ENCODE results near the gene DNAJB8.

DNAJB8 gene

DNA sequence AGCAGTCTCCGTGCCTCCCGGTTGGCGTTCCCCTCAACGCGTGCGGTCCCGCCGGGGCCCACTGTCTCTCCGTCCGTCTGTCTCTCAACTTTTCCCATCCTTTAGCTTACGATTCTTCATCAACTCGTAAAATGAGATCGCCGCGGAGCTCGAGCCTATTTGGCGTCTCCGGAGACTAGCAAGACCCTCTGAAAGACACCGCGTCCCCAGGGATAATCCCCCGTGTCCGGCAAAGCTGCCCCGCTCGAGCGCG, 22.9 kb upstream of the DNAJB8 start:
- Histone ChIP-seq H3K4me3 (ENCODE audit: low read depth in 1 of 2, low read length in 2 of 2) (peak overlapping the region; percentile 54 to 58), H3K9ac (ENCODE audit: low read depth in 1 of 2, low read length in 2 of 2) (no peak overlapping the region), H3K4me1 (ENCODE audit: control insufficient read depth in 1 of 2, insufficient read depth in 2 of 2, low read length in 2 of 2) (peaks cover 17 to 30% of the 10 kb centered on the region in 2 donors), H3K9me3 (ENCODE audit: control insufficient read depth in 1 of 2, low read length in 2 of 2) (no peaks in the 10 kb centered on the region), H3K27me3 (ENCODE audit: control insufficient read depth in 1 of 2, insufficient read depth in 2 of 2, low read length in 2 of 2) (peaks cover 94 to 97% of the 10 kb centered on the region in 2 donors), H3K27ac (ENCODE audit: low read depth, low read length) (no peak overlapping the region), H3K36me3 (ENCODE audit: control insufficient read depth in 1 of 2, insufficient read depth in 2 of 2, low read length in 2 of 2) (no peaks in the 10 kb centered on the region)

DNA sequence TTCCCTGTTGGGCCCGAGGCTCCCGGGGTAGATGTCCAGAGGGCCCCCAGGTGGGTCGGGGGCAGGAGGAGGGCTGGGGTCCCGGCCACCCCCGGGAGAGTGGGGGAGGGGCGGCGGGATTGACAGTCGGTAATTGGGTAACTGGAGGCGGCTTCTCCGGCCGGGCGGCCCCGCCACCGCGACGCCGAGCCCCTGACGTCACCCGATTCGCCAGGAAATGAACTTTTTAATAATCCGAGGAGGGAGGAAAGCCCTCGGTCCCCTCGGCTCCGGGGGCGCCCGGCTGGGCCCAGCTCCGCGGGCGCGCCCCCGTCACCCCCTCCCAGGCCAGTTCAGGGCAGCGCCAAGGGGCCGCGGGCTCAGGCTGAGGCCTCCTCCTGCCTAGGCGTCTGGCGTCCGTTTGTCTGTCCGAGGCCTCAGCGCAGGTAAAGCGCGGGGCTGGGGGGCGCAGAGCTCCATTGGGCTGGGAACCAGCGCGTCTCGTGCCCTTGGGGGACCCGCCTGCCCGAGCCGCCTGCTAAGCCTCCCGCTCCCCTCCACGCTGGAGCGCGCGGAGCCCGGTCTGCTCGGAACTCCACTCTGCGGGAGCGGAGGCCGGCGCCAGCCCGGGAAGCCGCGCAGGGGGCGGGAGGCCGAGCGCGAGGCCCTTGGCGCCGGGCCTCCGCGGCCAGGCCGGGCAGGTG, 22.4 kb upstream of the DNAJB8 start:
- H3K9ac ChIP-seq (ENCODE audit: low read depth in 1 of 2, low read length in 2 of 2): no peak overlapping the region
- peaks cover 93 to 97% of the 10 kb centered on the region in 2 donors for H3K27me3 ChIP-seq (ENCODE audit: control insufficient read depth in 1 of 2, insufficient read depth in 2 of 2, low read length in 2 of 2)
- H3K4me1 ChIP-seq (ENCODE audit: control insufficient read depth in 1 of 2, insufficient read depth in 2 of 2, low read length in 2 of 2): peaks cover 17 to 30% of the 10 kb centered on the region in 2 donors
- H3K27ac ChIP-seq (ENCODE audit: low read depth, low read length): peak overlapping the region; percentile 50
- no peaks in the 10 kb centered on the region for H3K36me3 ChIP-seq (ENCODE audit: control insufficient read depth in 1 of 2, insufficient read depth in 2 of 2, low read length in 2 of 2)
- no peaks in the 10 kb centered on the region for H3K9me3 ChIP-seq (ENCODE audit: control insufficient read depth in 1 of 2, low read length in 2 of 2)
- peak overlapping the region; percentile 54 to 58 for H3K4me3 ChIP-seq (ENCODE audit: low read depth in 1 of 2, low read length in 2 of 2)

DNA sequence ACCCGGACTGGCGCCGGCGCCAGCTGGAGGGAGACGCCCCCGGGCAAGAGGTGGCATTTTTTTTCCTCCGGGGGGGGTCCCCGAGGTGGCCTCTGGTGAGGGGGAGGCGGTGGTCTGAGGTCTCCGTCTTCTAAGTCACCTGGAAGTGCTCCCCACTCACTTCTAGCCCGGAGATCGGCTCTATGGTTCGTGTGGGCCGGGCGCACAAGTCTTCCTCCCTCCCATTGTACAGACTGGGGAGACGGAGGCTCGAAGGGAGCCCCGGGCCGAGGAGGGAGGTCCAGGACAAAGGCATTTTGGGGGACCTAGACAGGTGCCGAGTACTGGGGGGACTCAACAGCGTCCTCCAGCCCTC, 21.9 kb upstream of the DNAJB8 start:
- Histone ChIP-seq H3K36me3 (ENCODE audit: control insufficient read depth in 1 of 2, insufficient read depth in 2 of 2, low read length in 2 of 2) (no peaks in the 10 kb centered on the region), H3K27me3 (ENCODE audit: control insufficient read depth in 1 of 2, insufficient read depth in 2 of 2, low read length in 2 of 2) (peaks cover 93 to 97% of the 10 kb centered on the region in 2 donors), H3K27ac (ENCODE audit: low read depth, low read length) (peak overlapping the region; percentile 32), H3K9me3 (ENCODE audit: control insufficient read depth in 1 of 2, low read length in 2 of 2) (no peaks in the 10 kb centered on the region), H3K4me3 (ENCODE audit: low read depth in 1 of 2, low read length in 2 of 2) (peak overlapping the region; percentile 15 to 58), H3K4me1 (ENCODE audit: control insufficient read depth in 1 of 2, insufficient read depth in 2 of 2, low read length in 2 of 2) (peaks cover 17 to 30% of the 10 kb centered on the region in 2 donors), H3K9ac (ENCODE audit: low read depth in 1 of 2, low read length in 2 of 2) (no peak overlapping the region)

DNA sequence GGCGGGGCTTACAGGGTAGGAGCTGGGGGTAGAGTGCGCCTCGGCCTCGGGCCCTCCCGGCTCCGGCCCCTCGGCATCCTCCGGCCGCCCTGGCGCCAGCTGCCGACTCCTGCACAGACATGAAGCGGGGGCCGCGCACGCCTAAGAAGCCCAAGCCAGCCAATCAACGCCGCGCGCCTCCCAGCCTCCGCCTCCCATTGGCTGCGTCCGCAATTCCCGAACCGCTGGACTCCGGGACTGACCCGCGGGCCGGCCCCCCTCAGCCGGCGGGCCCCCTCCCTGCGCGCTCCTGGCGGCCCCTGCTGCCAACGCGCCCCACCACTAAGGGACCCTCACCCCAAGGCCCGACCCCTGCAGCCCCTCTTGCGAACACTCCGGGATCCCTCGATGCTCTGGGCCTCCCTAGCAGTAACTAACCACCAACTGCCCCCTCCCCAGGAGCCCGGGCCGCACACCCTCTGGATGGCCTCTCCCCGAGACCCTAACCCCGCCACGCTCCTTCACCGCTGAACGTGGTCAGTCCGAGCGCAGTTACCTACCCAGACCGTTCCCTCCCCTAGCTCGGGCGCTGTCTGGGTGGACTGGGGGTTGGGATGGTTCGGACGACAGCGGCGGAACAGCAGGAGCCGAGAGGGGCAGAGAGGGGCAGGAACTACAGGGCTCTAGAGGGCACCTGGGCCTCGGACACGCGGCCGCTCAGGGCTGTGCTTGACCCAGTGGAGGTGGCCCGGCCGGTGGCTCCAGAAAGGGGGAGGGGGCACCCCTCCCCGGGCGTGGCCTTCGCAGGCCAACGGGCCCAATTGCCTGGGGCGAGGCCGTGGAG, 21.3 kb upstream of the DNAJB8 start:
- no peak overlapping the region for H3K9ac ChIP-seq (ENCODE audit: low read depth in 1 of 2, low read length in 2 of 2)
- H3K27me3 ChIP-seq (ENCODE audit: control insufficient read depth in 1 of 2, insufficient read depth in 2 of 2, low read length in 2 of 2): peaks cover 92 to 97% of the 10 kb centered on the region in 2 donors
- peak overlapping the region; percentile 67 for H3K27ac ChIP-seq (ENCODE audit: low read depth, low read length)
- H3K4me3 ChIP-seq (ENCODE audit: low read depth in 1 of 2, low read length in 2 of 2): peak overlapping the region; percentile 58 to 62
- H3K4me1 ChIP-seq (ENCODE audit: control insufficient read depth in 1 of 2, insufficient read depth in 2 of 2, low read length in 2 of 2): peaks cover 17 to 30% of the 10 kb centered on the region in 2 donors
- no peaks in the 10 kb centered on the region for H3K36me3 ChIP-seq (ENCODE audit: control insufficient read depth in 1 of 2, insufficient read depth in 2 of 2, low read length in 2 of 2)
- H3K9me3 ChIP-seq (ENCODE audit: control insufficient read depth in 1 of 2, low read length in 2 of 2): no peaks in the 10 kb centered on the region

DNA sequence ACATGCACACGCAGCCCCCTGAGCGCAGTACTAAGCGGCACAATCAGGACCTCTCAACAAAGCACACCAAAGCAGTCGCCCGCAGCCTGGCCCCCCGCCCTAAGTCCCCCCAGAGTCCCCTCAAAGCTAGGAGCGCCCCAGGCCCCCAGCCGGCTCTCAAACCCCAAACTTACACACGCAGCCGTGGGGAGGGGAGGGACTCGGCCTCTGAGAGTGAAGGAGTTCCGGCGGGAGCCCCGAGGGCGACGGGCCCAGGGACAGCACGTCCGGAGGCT, 20.8 kb upstream of the DNAJB8 start:
- Histone ChIP-seq H3K27me3 (ENCODE audit: control insufficient read depth in 1 of 2, insufficient read depth in 2 of 2, low read length in 2 of 2) (peaks cover 92 to 98% of the 10 kb centered on the region in 2 donors), H3K4me3 (ENCODE audit: low read depth in 1 of 2, low read length in 2 of 2) (peak overlapping the region; percentile 58 to 62), H3K27ac (ENCODE audit: low read depth, low read length) (no peak overlapping the region), H3K36me3 (ENCODE audit: control insufficient read depth in 1 of 2, insufficient read depth in 2 of 2, low read length in 2 of 2) (no peaks in the 10 kb centered on the region), H3K9ac (ENCODE audit: low read depth in 1 of 2, low read length in 2 of 2) (no peak overlapping the region), H3K4me1 (ENCODE audit: control insufficient read depth in 1 of 2, insufficient read depth in 2 of 2, low read length in 2 of 2) (peaks cover 17 to 30% of the 10 kb centered on the region in 2 donors), H3K9me3 (ENCODE audit: control insufficient read depth in 1 of 2, low read length in 2 of 2) (no peaks in the 10 kb centered on the region)

DNA sequence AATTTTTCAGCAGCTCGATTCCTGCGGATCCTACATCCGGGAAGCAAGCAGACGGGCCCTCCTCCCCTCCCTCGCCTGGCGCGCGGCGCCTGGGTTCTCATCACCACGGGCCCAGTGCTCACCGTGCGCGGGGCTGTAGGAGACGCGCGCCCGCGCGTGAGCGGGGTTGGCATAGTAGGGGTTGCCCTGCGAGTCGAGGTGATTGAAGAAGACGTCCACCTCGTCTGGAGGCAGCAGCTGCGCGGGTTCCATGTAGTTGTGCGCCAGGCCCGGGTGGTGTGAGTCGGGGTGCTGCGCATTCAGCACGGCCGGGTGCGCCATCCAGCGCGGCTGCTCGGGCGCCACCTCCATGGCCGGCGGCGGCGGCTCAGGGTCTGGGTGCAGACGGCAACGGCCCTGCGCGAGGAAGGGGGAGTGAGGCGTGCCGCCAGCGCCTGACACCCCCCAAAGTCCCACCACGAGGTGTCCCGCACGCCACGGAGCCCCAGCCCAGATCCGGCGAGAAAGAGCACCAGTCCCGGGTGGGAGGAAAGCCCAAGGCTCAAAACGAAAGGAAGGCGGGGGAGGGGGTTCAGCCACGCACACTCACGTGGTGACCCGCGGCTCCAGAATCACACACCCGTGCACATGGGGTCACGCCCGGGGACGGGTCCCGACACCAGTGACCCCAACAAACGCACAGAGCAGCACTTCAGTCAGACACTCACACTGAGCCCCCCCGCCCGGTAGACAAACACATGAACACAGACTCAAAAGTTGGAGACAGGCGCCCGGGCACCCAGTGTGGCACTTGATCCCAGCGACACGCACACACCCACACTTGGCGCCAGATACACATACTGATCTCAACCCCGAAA, 20.2 kb upstream of the DNAJB8 start:
- Histone ChIP-seq H3K9me3 (ENCODE audit: control insufficient read depth in 1 of 2, low read length in 2 of 2) (no peaks in the 10 kb centered on the region), H3K36me3 (ENCODE audit: control insufficient read depth in 1 of 2, insufficient read depth in 2 of 2, low read length in 2 of 2) (no peaks in the 10 kb centered on the region), H3K27me3 (ENCODE audit: control insufficient read depth in 1 of 2, insufficient read depth in 2 of 2, low read length in 2 of 2) (peaks cover 91 to 98% of the 10 kb centered on the region in 2 donors), H3K4me1 (ENCODE audit: control insufficient read depth in 1 of 2, insufficient read depth in 2 of 2, low read length in 2 of 2) (peaks cover 17 to 30% of the 10 kb centered on the region in 2 donors), H3K9ac (ENCODE audit: low read depth in 1 of 2, low read length in 2 of 2) (no peak overlapping the region), H3K27ac (ENCODE audit: low read depth, low read length) (no peak overlapping the region), H3K4me3 (ENCODE audit: low read depth in 1 of 2, low read length in 2 of 2) (peak overlapping the region; percentile 58 to 62)

DNA sequence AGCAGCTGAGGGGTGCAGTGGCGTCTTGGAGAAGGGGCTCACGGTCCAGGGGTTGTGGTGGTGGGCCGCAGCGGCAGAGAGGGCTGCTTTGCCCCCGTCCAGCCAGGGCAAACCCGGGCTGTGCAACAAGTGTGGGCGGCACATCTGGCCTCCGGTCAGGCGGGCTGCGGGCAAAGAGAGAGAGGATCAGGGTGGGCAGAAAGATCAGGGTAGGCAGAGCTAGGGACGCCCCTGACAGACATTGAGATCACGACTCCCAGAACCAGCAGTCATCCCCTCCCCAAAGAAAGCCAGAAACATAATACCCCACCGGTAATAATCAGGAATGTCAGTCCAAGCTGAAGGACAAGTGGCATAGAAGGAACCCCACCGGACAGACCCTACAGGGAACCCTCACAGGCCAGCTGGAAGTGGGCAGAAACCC, 19.5 kb upstream of the DNAJB8 start:
- H3K4me3 ChIP-seq (ENCODE audit: low read depth in 1 of 2, low read length in 2 of 2): peak overlapping the region; percentile 58 to 62
- H3K36me3 ChIP-seq (ENCODE audit: control insufficient read depth in 1 of 2, insufficient read depth in 2 of 2, low read length in 2 of 2): no peaks in the 10 kb centered on the region
- no peak overlapping the region for H3K27ac ChIP-seq (ENCODE audit: low read depth, low read length)
- no peaks in the 10 kb centered on the region for H3K9me3 ChIP-seq (ENCODE audit: control insufficient read depth in 1 of 2, low read length in 2 of 2)
- peaks cover 91 to 96% of the 10 kb centered on the region in 2 donors for H3K27me3 ChIP-seq (ENCODE audit: control insufficient read depth in 1 of 2, insufficient read depth in 2 of 2, low read length in 2 of 2)
- no peak overlapping the region for H3K9ac ChIP-seq (ENCODE audit: low read depth in 1 of 2, low read length in 2 of 2)
- peaks cover 17 to 30% of the 10 kb centered on the region in 2 donors for H3K4me1 ChIP-seq (ENCODE audit: control insufficient read depth in 1 of 2, insufficient read depth in 2 of 2, low read length in 2 of 2)

DNA sequence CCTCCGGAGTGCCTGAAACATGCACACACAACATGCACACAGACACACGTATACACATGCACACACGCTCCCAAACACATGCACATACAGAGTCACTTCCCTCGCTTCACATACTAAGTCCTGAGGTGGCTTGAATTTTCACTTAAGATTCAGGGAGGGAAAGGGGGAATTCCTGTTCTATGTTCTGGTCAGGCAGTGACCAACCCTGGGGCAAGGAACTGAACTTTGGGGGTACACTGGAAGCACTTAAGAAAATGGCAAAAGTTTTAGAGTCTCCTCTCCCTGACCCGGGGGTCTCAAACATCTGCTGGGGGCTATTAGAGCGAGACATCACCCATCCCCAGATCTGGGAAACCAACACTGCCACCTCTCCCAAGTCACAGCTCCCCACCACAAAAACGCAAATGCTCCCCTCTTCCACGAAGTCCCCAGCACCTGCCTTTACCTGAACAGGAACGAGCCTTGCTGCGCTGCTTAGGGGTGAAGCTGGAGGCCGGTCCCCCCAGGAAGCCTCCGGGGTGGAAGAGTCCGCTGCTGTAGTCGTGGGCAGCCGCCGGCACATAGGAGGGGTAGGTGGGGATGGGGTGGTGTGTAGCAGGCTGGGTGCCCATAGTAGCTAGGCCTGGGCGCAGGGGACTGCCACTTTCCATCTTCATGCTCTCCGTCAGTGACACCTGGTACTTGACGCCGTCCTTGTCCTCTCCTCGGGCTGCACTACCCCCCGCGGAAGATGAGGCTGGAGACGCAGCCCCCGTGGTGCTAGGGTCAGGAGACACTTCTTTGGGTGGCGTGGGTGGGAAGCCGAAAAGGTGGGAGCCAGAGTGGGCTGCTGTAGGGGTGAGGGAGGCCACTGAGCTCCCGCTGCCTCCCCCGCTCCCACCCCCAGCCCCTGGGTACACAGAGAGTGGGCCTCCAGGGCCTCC, 18.9 kb upstream of the DNAJB8 start:
- no peaks in the 10 kb centered on the region for H3K9me3 ChIP-seq (ENCODE audit: control insufficient read depth in 1 of 2, low read length in 2 of 2)
- no peak overlapping the region for H3K9ac ChIP-seq (ENCODE audit: low read depth in 1 of 2, low read length in 2 of 2)
- no peak overlapping the region for H3K27ac ChIP-seq (ENCODE audit: low read depth, low read length)
- peaks cover 91 to 97% of the 10 kb centered on the region in 2 donors for H3K27me3 ChIP-seq (ENCODE audit: control insufficient read depth in 1 of 2, insufficient read depth in 2 of 2, low read length in 2 of 2)
- H3K36me3 ChIP-seq (ENCODE audit: control insufficient read depth in 1 of 2, insufficient read depth in 2 of 2, low read length in 2 of 2): no peaks in the 10 kb centered on the region
- H3K4me3 ChIP-seq (ENCODE audit: low read depth in 1 of 2, low read length in 2 of 2): no peak overlapping the region
- peaks cover 17 to 30% of the 10 kb centered on the region in 2 donors for H3K4me1 ChIP-seq (ENCODE audit: control insufficient read depth in 1 of 2, insufficient read depth in 2 of 2, low read length in 2 of 2)

DNA sequence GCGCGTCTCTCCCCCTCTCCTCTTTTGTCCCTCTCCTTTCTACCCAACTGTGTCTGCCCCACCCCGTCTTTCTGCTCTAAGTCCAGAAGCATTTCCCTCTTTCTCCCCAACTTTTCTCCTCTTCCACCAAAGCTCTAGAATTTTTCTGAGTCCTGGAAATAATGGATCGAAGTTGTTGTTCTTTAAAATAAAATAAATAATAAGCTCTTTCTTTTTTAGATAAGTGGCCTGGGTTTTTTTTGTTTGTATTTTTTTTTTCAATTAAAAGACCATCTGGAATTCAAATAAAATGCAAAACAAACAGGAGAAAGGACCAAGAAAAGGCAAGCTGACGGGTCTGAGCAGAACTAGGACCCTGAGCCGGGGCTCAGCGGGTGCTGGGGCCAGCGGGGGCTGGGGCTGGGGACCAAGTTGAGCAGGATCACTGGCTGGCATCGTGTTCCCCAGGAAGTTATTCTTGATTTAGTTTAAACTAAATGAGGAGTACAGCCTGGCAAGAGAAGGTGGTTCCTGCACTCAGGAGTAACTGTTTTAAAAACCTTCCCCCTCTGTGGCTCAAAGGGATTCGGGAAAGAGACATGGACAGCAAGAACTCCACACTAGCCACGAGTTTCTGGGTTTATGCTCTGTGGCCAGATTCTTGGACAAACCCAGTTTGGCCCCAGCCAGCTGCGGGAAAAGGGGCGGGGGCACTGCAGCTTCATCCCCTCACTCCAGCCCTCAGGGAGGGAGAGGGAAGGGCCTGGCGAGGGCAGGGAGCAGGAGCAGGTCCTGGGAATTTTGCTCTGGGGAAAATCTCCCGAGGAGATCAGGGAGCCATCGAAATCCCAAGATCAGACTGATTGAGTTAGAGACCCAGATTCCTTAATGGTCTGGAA, 18.0 kb upstream of the DNAJB8 start:
- H3K4me1 ChIP-seq (ENCODE audit: control insufficient read depth in 1 of 2, insufficient read depth in 2 of 2, low read length in 2 of 2): peaks cover 17 to 23% of the 10 kb centered on the region in 2 donors

More for the DNA sequence above, 18.0 kb upstream of the DNAJB8 start:
- Histone ChIP-seq H3K27ac (ENCODE audit: low read depth, low read length) (no peak overlapping the region), H3K9me3 (ENCODE audit: control insufficient read depth in 1 of 2, low read length in 2 of 2) (no peaks in the 10 kb centered on the region), H3K9ac (ENCODE audit: low read depth in 1 of 2, low read length in 2 of 2) (no peak overlapping the region), H3K27me3 (ENCODE audit: control insufficient read depth in 1 of 2, insufficient read depth in 2 of 2, low read length in 2 of 2) (peaks cover 89 to 94% of the 10 kb centered on the region in 2 donors), H3K4me3 (ENCODE audit: low read depth in 1 of 2, low read length in 2 of 2) (no peak overlapping the region), H3K36me3 (ENCODE audit: control insufficient read depth in 1 of 2, insufficient read depth in 2 of 2, low read length in 2 of 2) (no peaks in the 10 kb centered on the region)
